HG03520 (cell line): Measurements from ENCODE around the gene NMNAT3.

Experiments used
- ATAC-seq: cut with Tn5 transposase; IDR thresholded peaks from one replicate; pipeline ENCODE4 v1.9.1; 2021; ENCODE audit warnings: mild to moderate bottlenecking, moderate library complexity; ENCODE audit not compliant: unreplicated experiment

Gene NMNAT3

GRCh38 chr3:139676108-139676507 lies 1.7 kb downstream of the NMNAT3 start:
- ATAC-seq: no peak

DNA sequence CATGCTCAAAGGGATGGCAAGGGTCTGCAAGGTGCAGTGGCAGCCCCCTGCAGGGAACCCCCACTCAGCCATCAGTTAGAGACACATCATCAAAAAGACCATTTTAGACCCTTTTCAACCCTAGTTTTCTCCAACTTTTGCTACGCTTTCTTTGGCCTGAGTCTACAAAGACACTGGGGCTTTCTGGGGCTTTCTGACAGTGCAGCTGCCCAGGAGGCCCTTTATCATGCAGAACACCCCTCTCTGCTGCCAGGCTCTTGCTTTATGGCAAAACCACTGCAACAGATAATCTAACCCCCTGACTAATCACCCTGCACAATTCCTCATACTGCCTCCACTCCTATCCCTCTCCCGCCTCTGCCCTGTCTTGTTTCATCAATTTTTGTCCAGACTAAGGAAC lies 2.4 kb downstream of the NMNAT3 start:
- no peak for ATAC-seq

- ATAC-seq: no peak
Observed at GRCh38 chr3:139674571-139675260, 3.1 kb downstream of the NMNAT3 start.

- no peak for ATAC-seq
Observed at GRCh38 chr3:139672884-139673283, 4.9 kb downstream of the NMNAT3 start.

DNA sequence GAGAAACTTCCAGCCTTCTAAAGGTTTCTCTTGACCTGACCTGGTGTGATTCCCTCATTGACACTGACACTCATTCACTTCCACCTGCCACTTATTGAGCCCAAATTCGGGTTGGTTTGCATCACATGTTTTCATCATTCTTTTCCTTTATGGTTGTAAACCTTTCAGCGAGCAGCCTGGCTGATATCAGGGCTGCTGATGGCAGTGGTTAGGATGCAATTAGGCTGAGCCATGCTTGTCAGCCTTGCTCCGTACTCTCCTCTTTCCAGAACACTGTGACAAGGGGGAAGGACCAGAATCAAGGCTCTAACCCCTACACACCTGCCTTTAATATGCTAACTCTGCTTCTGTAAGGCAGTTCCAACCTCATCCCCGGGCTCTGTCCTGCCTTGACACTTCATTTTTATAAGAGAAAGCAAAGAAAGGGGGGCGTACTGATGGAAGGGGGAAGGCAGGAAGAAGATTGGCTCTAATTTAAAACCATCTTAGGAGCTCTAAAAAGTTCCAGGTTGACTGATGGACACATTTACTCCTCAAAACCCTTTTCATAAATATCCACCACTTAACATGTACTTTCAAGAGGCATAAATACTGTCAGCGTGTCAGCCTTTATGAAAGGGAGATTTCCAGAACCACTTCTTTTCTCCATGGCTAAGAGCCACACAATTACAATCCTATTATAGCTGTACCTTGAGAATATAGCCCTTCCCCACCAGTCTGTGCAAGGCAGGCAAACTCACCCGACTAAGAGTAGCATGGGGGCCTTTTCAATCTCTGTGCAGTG lies 5.7 kb downstream of the NMNAT3 start:
- ATAC-seq: no peak

DNA sequence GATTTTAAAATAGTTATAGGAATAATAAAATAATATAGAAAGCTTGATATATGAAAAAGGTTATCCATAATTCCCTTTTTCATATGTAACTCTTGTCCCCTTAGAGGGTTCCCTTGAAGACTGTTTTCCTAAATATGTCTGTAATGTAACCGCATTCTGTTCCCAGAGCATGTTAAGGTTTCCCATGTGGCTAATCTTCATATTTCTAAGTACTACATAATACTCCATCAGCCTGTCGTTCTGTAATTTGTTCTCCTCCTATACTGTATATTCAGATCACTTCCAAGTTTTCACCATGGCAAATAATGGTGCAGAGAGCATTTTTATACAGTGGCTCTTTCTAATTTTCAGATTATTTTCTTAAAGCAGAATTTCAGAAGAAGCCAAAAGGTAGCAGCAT lies 6.7 kb downstream of the NMNAT3 start:
- no peak for ATAC-seq

DNA sequence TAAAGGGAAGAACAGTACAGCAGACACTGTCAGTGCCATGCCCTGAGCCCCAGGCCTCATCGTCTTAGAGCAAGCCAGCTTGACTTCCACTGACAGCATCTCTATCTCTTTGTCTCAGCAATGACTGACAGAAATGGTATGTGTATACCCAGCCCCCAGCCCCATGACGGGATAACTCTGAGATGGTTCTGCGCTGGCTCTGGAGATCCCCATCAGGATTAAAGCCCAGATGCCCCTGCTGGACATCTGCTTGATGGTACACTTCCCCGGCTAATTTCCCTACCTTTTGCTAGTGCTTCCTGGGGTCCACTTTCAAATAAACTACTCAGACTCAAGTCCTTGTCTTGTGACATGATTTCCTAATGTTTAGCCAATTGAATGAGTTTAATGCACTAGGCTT lies 7.6 kb downstream of the NMNAT3 start:
- ATAC-seq: no peak

- ATAC-seq: no peak
Observed at GRCh38 chr3:139668332-139668731, 9.4 kb downstream of the NMNAT3 start.

GRCh38 chr3:139664958-139665357 lies 12.8 kb downstream of the NMNAT3 start:
- no peak for ATAC-seq

- ATAC-seq: no peak
Observed at GRCh38 chr3:139660269-139660668, 17.5 kb downstream of the NMNAT3 start.

- no peak for ATAC-seq
Observed at GRCh38 chr3:139659511-139659910, 18.3 kb downstream of the NMNAT3 start.

GRCh38 chr3:139657936-139658335 lies 19.8 kb downstream of the NMNAT3 start:
- no peak for ATAC-seq

- ATAC-seq: no peak
Observed at GRCh38 chr3:139657434-139657833, 20.3 kb downstream of the NMNAT3 start.

DNA sequence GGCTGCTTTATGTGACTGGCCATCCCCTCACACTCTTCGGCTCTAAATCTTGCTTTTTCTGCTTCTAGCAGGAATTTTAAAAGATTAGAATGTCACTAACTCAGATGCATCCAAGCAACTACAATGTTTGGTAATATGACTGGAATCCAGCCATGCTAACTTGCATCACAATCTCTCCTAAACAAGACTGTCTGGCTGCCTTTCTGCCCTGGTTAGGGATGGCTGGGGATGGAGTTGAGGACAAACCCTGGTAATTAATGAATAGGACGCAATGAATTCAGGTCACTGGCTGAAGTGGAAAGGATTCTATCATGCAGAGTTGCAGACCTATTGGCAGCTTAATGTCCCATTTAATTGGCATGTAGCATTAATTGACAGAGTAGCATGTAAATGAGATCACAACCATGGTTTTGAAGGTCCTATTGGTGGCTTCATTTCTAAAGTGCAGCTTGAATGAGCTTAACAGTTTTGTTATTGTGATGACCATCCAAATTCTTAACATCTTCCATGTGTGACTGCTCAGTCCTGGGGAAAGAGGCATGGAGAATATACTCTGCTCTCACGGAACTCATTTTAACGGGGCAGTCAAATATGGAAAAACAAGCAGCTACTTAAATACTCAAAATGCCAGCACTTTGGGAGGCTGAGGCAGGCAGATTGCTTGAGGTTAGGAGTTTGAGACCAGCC lies 21.7 kb downstream of the NMNAT3 start:
- ATAC-seq: no peak

DNA sequence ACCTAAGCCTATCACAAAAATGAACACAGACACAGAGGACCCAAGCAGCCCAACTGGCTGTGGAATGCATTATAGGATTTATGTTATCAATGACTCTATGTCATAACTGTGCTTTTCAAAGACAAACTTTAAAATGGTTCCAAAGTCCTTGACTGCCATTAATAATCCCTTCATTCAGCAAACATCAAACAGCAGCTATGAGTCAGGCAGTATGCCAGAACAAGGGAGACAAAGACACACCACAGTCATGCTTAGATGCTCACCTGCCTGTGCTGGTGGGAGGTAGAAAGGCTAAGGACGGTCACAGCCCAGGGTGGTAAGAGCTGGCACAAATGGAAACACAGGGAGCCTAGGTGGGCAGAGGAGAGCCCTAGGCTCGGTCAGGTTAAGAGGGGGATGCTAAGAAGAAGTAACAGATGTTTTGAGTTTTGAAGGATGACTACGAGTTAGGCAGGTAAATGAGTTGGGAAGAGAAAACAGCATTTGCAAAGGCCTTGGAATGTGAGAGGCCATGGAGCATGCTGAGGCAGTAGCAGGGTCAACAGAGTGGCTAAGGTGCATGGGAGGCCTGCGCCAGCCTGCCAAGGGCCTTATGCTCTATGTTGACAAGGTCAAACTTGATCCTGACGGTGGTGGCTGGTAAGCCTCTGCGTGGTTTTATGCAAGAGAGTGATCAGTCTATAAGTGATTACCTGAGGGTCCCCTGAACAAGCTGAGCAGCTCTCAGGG lies 23.0 kb downstream of the NMNAT3 start:
- no peak for ATAC-seq

DNA sequence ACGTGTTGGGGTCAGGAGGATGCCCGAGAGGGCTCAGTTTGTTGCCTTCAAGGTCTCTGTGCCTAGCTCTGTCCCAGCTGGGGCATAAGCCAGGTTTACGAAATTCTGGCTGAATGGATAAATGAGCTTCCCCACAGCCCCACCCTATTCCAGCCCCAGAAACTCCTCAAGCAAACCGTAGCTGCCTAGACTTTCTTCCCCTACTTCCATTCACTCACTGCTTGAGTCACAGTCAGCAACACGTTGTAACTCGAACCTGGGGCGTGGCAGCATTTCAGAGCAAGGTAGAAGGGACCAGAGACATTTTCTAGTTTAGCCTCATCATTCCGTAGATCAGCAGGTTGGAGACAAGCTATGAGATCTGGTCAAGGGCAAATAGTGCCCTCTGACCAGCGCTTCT lies 24.2 kb downstream of the NMNAT3 start:
- no peak for ATAC-seq

DNA sequence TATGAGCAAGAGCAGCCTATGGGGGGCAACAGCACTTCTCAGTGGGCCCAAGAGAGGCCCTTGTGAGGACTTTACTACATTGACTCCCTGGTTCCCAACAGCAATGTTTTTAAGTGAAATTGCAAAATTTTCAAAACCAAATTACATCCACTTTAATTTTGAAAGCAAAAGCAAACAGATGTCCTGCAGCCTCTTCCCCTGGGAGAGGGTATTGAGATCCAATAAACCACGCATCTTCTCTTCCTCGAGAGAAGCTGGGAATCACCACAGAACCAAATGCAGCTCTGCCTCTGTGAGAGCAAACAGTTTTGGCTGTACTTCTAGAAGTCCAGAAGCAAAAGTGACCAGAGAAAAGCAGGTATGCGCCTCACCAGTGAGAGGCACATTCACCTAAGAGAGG lies 25.2 kb downstream of the NMNAT3 start:
- ATAC-seq: no peak

GRCh38 chr3:139647866-139648435 lies 29.8 kb downstream of the NMNAT3 start:
- no peak for ATAC-seq

GRCh38 chr3:139646512-139646911 lies 31.3 kb downstream of the NMNAT3 start:
- no peak for ATAC-seq

DNA sequence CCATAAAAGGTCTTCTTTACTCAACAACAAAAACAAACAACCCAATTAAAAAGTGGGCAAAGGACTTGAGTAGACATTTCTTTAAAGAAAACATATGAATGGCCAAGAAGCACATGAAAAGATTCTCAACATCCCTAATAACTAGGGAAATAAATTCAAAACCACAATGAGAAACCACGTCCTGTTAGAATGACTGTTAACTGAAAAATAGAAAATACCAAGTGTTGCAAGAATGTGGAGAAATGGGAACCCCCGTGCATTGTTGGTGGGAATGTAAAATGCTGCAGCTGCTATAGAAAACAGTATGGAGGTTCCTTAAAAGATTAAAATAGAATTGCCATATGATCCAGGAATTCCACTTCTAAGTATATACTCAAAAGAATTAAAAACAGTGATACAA lies 34.8 kb downstream of the NMNAT3 start:
- no peak for ATAC-seq

DNA sequence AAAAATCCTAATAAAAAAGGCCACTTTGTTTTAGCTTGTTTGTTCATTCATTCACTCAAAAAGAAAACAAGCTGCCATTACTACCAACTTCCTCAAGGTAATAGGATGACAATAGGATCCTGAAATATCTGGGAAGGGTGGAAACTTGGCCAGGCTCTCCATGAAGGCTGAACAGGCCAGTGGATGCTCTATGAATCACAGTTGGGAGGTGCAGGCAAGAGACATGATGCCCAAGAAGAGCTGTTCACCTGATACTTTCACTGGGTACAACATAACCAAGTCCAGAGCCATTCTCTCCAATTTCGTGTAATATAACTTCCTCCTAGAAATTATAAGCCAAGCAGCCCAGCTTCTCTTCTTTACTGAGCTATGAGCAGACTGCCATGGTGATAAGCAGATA lies 37.3 kb downstream of the NMNAT3 start:
- no peak for ATAC-seq
